Naive thymus-derived CD4-positive, alpha-beta T cell (primary cell): ENCODE results near the gene ACBD6. TPM values are rescaled to one million over a fixed set of nuclear protein-coding genes. Genes with fewer than 3 reads are reported as not detected.

Experiments
- ATAC-seq: fragments of 150-1000 bp; cut with Tn5 transposase; 2 replicates; pipeline ENCODE4 v1.10.0; 2021; ENCODE audit warnings: mild to moderate bottlenecking, moderate library complexity
- CTCF ChIA-PET: fragments of 350-600 bp; sonication (Branson Sonifier 250); formaldehyde crosslinking; loops from one replicate; lab custom pipeline; 2021; ENCODE audit warnings: antibody characterized with exemption; lab: Charles Lee
- POLR2A ChIA-PET: fragments of 350-600 bp; sonication (Branson Sonifier 250); formaldehyde crosslinking; loops from one replicate; lab custom pipeline; 2021; ENCODE audit warnings: antibody characterized with exemption, inconsistent platforms; lab: Charles Lee
- DNase-seq, 9 donors: peaks; one replicate each; pipeline versions ENCODE4 v3.0.0 to v3.0.0-alpha.2; 2020 to 2022; ENCODE audit warnings: mixed read lengths in 1 of 9
- H3K27ac ChIP-seq: one replicate; pipeline ENCODE4 v1.7.0; 2013; ENCODE audit warnings: mild to moderate bottlenecking, low read depth, low read length, moderate library complexity
- H3K27me3 ChIP-seq, 2 donors: one replicate each; pipeline ENCODE4 v1.7.0; 2013; ENCODE audit warnings: low read length in 2 of 2, mild to moderate bottlenecking in 2 of 2, moderate library complexity in 2 of 2; ENCODE audit not compliant: control insufficient read depth in 2 of 2, insufficient read depth in 2 of 2
- H3K36me3 ChIP-seq, 3 experiments: 1 replicate in 2 of 3; 2 replicates in 1 of 3; pipeline ENCODE4 v1.7.0; 2013; ENCODE audit warnings: low read length in 3 of 3, mild to moderate bottlenecking in 3 of 3, moderate library complexity in 1 of 3; ENCODE audit not compliant: insufficient read depth in 3 of 3, control insufficient read depth in 2 of 3
- H3K4me1 ChIP-seq, 2 donors: one replicate each; pipeline ENCODE4 v1.7.0; 2013; ENCODE audit warnings: low read length in 2 of 2, mild to moderate bottlenecking in 2 of 2, moderate library complexity in 1 of 2; ENCODE audit not compliant: control insufficient read depth in 2 of 2, insufficient read depth in 2 of 2
- H3K4me3 ChIP-seq: 2 replicates; pipeline ENCODE4 v1.7.0; 2013; ENCODE audit warnings: mild to moderate bottlenecking, low read length
- H3K9me3 ChIP-seq, 3 experiments: 1 replicate in 2 of 3; 2 replicates in 1 of 3; pipeline ENCODE4 v1.7.0; 2013; ENCODE audit warnings: low read length in 3 of 3; ENCODE audit not compliant: control insufficient read depth in 2 of 3
- H3K27ac Mint-ChIP-seq, 9 donors: one replicate each; pipeline ENCODE4 v1.8.0; 2020 to 2022; ENCODE audit warnings: mixed read lengths in 9 of 9, mild to moderate bottlenecking in 8 of 9, moderate library complexity in 5 of 9, inconsistent platforms in 2 of 9
- H3K27me3 Mint-ChIP-seq, 5 donors: one replicate each; pipeline ENCODE4 v1.8.0; 2021 to 2022; ENCODE audit warnings: mixed read lengths in 5 of 5, mild to moderate bottlenecking in 1 of 5
- H3K36me3 Mint-ChIP-seq, 5 donors: one replicate each; pipeline ENCODE4 v1.8.0; 2020 to 2022; ENCODE audit warnings: mixed read lengths in 5 of 5, mild to moderate bottlenecking in 3 of 5, inconsistent platforms in 1 of 5
- H3K4me1 Mint-ChIP-seq, 7 donors: one replicate each; pipeline ENCODE4 v1.8.0; 2020 to 2022; ENCODE audit warnings: mixed read lengths in 7 of 7, mild to moderate bottlenecking in 3 of 7, inconsistent platforms in 1 of 7
- H3K4me3 Mint-ChIP-seq, 10 donors: one replicate each; pipeline ENCODE4 v1.8.0; 2020 to 2022; ENCODE audit warnings: mild to moderate bottlenecking in 10 of 10, mixed read lengths in 10 of 10, moderate library complexity in 6 of 10, inconsistent platforms in 2 of 10
- H3K9me3 Mint-ChIP-seq, 11 donors: one replicate each; pipeline ENCODE4 v1.8.0; 2020 to 2022; ENCODE audit warnings: mixed read lengths in 11 of 11, mild to moderate bottlenecking in 4 of 11, inconsistent platforms in 1 of 11, moderate library complexity in 1 of 11
- intact Hi-C, 2 donors: fragments of 100-400 bp; cut with micrococcal nuclease; formaldehyde crosslinking; loops; one replicate each; pipeline ENCODE4 v1.15.1; 2023
- polyA plus RNA-seq, 2 donors: library from polyadenylated mRNA; unstranded; fragments of 300-500 nt; fragmentation: Illumina TruSeq; gene quantifications; one replicate each; pipeline ENCODE4 v1.2.3, GENCODE V29; 2021
- total RNA-seq, 6 experiments: library from RNA in 5 of 6; stranded (reverse) in 5 of 6; gene quantifications; 1 replicate in 5 of 6; 2 replicates in 1 of 6; pipeline ENCODE4 v1.2.3 and lab custom pipeline; 2021 to 2026

The ACBD6 gene
- total and polyA plus RNA-seq, 7 experiments from 2014 or later = 44.2 to 75.7 (median 47.3) TPM

DNA sequence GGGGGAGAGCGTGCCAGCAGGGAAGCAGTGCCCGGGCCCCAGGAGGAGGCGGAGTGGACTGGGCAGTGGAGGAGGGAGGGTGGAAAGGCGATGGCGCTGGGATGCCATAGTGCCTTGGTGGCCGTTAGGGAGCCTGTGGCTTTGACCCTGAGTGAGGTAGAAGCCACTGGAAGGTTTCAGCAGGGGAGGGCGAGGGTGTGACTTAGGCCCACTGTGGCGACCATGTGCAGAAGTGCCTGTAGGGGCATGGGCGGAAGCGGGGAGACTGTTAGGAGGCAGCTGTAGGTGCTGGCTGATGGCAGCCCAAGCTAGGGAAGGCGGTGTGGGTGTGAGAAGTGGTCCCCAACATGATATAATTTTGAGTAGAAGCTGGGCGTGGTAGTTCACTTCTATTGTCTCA lies 244.1 kb downstream of the ACBD6 start:
- no peak overlapping the region for H3K4me3 ChIP-seq
- Mint-ChIP-seq H3K27me3 (peaks cover 5 to 35% (median 22%) of the 10 kb centered on the region in 5 donors), H3K4me3 (no peak overlapping the region), H3K4me1 (peaks cover 0 to 2% (median 0%) of the 10 kb centered on the region in 7 donors), H3K9me3 (no peaks in the 10 kb centered on the region), H3K27ac (no peak overlapping the region), H3K36me3 (no peaks in the 10 kb centered on the region)
- no peaks in the 10 kb centered on the region for H3K27me3 ChIP-seq
- intact Hi-C loops = no loop called here
- H3K36me3 ChIP-seq = no peaks in the 10 kb centered on the region
- no peaks in the 10 kb centered on the region for H3K4me1 ChIP-seq
- DNase-seq (no peak), ATAC-seq (no peak)
- POLR2A ChIA-PET = no interaction called here
- no peak overlapping the region for H3K27ac ChIP-seq
- H3K9me3 ChIP-seq = no peaks in the 10 kb centered on the region
- CTCF ChIA-PET = no interaction called here

DNA sequence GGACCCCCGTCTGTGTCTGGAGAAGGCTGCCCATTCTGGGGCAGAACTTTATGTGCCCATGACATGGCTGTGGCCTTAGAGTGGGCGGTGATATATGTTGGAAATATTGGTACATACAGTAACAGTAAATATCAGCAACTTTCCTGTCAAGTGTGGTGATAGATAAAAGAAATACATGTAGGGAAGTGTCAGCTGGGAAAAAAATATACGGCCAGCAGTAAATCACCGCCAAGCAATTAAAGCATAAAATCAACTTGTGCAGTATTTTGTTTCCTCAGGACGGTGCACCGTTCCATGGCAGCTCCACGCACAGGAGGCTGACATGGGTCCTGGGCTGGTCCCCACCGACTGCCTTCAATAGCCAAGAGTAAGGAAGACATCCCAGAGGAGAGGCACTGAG lies 244.9 kb downstream of the ACBD6 start:
- POLR2A ChIA-PET = no interaction called here
- H3K27ac ChIP-seq = no peak overlapping the region
- H3K27me3 Mint-ChIP-seq = peaks cover 5 to 42% (median 29%) of the 10 kb centered on the region in 5 donors
- peak overlapping the region in 1 of 9 donors; percentile 51 for H3K27ac Mint-ChIP-seq
- H3K4me1 ChIP-seq = no peaks in the 10 kb centered on the region
- ATAC-seq (no peak), DNase-seq (no peak)
- intact Hi-C loops = no loop called here
- peaks cover 0 to 2% (median 0%) of the 10 kb centered on the region in 7 donors for H3K4me1 Mint-ChIP-seq
- no peaks in the 10 kb centered on the region for H3K36me3 ChIP-seq
- no peak overlapping the region for H3K4me3 ChIP-seq
- no peaks in the 10 kb centered on the region for H3K9me3 Mint-ChIP-seq
- H3K4me3 Mint-ChIP-seq = no peak overlapping the region
- H3K9me3 ChIP-seq = no peaks in the 10 kb centered on the region
- H3K27me3 ChIP-seq = peaks cover 0 to 5% of the 10 kb centered on the region in 2 donors
- CTCF ChIA-PET = no interaction called here
- no peaks in the 10 kb centered on the region for H3K36me3 Mint-ChIP-seq

DNA sequence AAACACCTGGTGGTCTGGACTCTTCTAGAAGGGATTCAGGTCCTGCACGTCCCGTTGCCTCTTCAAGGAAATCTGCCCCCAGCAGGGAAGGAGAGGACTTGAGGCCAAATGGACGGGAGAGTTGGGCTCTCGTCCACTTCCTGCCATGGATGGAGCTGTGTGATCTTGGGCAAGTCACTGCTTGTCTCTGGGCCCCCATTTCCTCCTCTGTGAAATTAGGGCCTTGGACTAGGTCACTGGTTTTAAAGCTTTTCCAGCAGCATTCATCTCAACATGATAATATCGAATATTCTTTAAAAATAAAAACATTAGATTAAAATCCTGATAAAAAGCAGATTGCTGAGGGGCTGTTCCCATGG lies 245.4 kb downstream of the ACBD6 start:
- Histone ChIP-seq H3K9me3 (no peaks in the 10 kb centered on the region), H3K4me3 (no peak overlapping the region), H3K36me3 (no peaks in the 10 kb centered on the region), H3K4me1 (no peaks in the 10 kb centered on the region), H3K27ac (no peak overlapping the region), H3K27me3 (peaks cover 0 to 6% of the 10 kb centered on the region in 2 donors)
- ChIA-PET POLR2A (no interaction called here), CTCF (no interaction called here)
- no peak for DNase-seq
- no peak overlapping the region for H3K4me3 Mint-ChIP-seq
- intact Hi-C loops = no loop called here
- no peak overlapping the region for H3K27ac Mint-ChIP-seq
- no peaks in the 10 kb centered on the region for H3K36me3 Mint-ChIP-seq
- no peaks in the 10 kb centered on the region for H3K9me3 Mint-ChIP-seq
- H3K27me3 Mint-ChIP-seq = peaks cover 6 to 45% (median 34%) of the 10 kb centered on the region in 5 donors
- peaks cover 0 to 2% (median 0%) of the 10 kb centered on the region in 7 donors for H3K4me1 Mint-ChIP-seq
- ATAC-seq = no peak

DNA sequence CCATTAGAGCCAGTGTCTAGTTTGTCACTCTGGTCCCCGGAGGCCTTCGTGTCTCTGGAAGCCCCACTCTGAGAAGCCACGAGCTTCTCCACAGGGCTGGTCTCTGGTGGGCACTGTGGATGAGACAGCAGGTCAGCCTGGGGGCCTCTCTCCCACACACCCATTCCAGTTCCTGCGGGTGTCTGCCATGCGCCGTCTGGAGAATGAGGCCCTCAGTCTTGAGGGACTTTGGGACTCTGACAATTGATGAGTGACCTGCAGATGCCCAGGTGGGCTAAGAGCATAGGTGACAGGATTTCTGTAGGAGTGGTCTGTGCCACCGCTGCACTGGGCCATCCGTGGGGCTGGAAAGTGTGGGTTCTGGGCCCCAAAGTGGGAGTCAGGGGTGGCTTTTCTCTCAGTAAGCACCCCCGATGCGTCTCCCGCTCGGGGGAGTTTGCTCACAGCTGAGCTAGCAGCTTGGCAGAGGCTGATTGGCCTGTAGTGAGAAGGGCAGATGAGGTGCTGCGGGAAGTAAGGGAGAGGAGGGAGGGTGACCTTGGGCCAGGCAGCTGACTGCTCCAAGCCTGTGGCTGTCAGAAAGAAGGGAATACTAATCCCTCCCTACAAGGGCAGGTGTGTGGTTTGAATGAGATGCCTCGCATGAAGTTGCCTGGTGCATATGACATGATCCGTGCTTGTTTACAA lies 245.9 kb downstream of the ACBD6 start:
- no peaks in the 10 kb centered on the region for H3K36me3 ChIP-seq
- no peak for DNase-seq
- Mint-ChIP-seq H3K4me1 (peaks cover 0 to 2% (median 0%) of the 10 kb centered on the region in 7 donors), H3K27me3 (peaks cover 6 to 49% (median 39%) of the 10 kb centered on the region in 5 donors), H3K9me3 (no peaks in the 10 kb centered on the region), H3K27ac (no peak overlapping the region), H3K4me3 (no peak overlapping the region), H3K36me3 (no peaks in the 10 kb centered on the region)
- H3K27ac ChIP-seq = no peak overlapping the region
- H3K27me3 ChIP-seq = peaks cover 0 to 6% of the 10 kb centered on the region in 2 donors
- ATAC-seq = no peak
- no peak overlapping the region for H3K4me3 ChIP-seq
- H3K9me3 ChIP-seq = no peaks in the 10 kb centered on the region
- POLR2A ChIA-PET = no interaction called here
- CTCF ChIA-PET = interaction anchor here (0.6 kb wide), 1 partner anchor 1696 kb away, joined by 4 read pairs; no protein-coding TSS in a partner anchor
- intact Hi-C loops = no loop called here
- H3K4me1 ChIP-seq = no peaks in the 10 kb centered on the region

DNA sequence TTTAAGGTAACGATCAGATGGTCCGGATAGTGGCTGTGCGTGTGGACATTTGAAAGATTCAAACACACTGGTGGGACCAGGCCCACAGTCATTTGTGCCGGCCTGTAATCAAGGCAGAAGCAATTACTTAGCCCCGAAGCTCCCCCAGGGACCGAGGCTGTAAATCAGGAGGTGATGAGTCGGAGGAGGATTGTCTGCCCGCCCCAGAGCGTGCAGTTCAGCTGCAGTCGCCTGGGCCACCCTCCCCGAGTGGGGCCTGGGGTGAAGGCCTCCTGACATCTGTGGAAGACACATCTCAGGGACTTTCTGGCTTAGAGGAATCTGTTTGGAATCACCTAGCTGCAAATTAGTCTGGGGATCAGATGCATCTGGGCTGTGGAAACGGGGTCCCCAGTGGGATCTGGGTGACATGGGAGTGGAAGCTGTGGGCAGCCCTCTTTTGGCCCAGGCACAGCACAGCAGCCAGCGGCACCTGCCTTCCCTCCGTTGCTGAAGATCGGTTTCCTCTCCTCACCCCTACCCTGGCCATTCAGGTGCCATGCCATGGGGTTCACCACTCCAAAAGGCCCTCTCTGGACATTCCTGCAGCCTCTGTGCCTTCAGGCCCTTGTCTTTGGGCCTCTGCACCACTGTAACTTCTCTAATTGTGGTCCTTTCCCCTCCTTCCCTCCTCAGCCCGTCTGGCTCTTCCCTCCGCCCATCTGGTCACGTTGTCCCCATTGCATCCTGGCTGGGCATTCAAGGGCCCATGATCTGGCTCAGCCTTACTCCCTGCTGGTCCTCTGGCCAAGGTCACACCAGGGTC lies 246.6 kb downstream of the ACBD6 start:
- Mint-ChIP-seq H3K27ac (no peak overlapping the region), H3K4me3 (no peak overlapping the region), H3K27me3 (peaks cover 6 to 54% (median 46%) of the 10 kb centered on the region in 5 donors), H3K36me3 (no peaks in the 10 kb centered on the region), H3K4me1 (peaks cover 0 to 2% (median 0%) of the 10 kb centered on the region in 7 donors), H3K9me3 (no peaks in the 10 kb centered on the region)
- DNase-seq (no peak), ATAC-seq (no peak)
- Histone ChIP-seq H3K9me3 (no peaks in the 10 kb centered on the region), H3K4me3 (no peak overlapping the region), H3K36me3 (no peaks in the 10 kb centered on the region), H3K4me1 (no peaks in the 10 kb centered on the region), H3K27me3 (peaks cover 0 to 6% of the 10 kb centered on the region in 2 donors), H3K27ac (no peak overlapping the region)
- ChIA-PET POLR2A (interaction anchor here (0.7 kb wide), 1 partner anchor 30 kb away, joined by 3 read pairs; no protein-coding TSS in a partner anchor), CTCF (interaction anchor here (0.6 kb wide), 1 partner anchor 1696 kb away, joined by 4 read pairs; no protein-coding TSS in a partner anchor)
- intact Hi-C loops = no loop called here

DNA sequence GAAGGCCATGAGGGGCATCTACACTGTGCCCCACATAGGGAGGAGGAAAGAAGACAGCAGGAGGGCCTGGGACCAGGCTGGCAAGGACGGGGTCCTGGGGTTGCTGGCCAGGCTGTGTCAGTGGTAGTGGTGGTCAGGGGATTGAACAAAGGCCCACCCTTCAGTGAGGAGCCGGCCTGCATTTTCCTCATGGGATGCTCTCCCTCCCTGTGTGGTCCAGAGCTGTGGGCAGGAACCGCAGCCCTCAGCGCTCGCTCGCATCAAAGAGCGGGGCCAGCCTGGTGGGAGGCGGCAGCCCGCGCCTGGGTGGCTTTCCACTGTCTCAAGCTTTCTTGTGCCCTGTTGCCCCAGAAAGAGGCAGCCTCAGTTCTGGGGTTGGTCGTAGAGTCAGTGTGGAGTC lies 247.5 kb downstream of the ACBD6 start:
- H3K4me1 ChIP-seq = no peaks in the 10 kb centered on the region
- Mint-ChIP-seq H3K4me3 (no peak overlapping the region), H3K9me3 (no peaks in the 10 kb centered on the region), H3K36me3 (no peaks in the 10 kb centered on the region), H3K27ac (no peak overlapping the region), H3K27me3 (peaks cover 6 to 58% (median 52%) of the 10 kb centered on the region in 5 donors), H3K4me1 (peaks cover 0 to 2% (median 0%) of the 10 kb centered on the region in 7 donors)
- no peak overlapping the region for H3K27ac ChIP-seq
- ChIA-PET POLR2A (no interaction called here), CTCF (no interaction called here)
- H3K4me3 ChIP-seq = no peak overlapping the region
- H3K9me3 ChIP-seq = no peaks in the 10 kb centered on the region
- intact Hi-C loops = no loop called here
- no peak for ATAC-seq
- no peaks in the 10 kb centered on the region for H3K36me3 ChIP-seq
- H3K27me3 ChIP-seq = peaks cover 0 to 6% of the 10 kb centered on the region in 2 donors
- DNase-seq = no peak
